SU-DHL-6 (cell line): ENCODE measurements around the gene UCK2.

ENCODE experiments used
- H2AFZ ChIP-seq: fragments of 200-600 bp; sonication (generic); 2 replicates; pipeline ENCODE4 v1.6.1; 2014; ENCODE audit warnings: low read depth, mild to moderate bottlenecking, moderate library complexity, mixed read lengths, antibody characterized with exemption, low read length; ENCODE audit not compliant: severe bottlenecking
- H3F3A ChIP-seq: fragments of 200-600 bp; shearing (Covaris generic); 2 replicates; pipeline ENCODE4 v1.6.0; 2016; ENCODE audit warnings: antibody characterized with exemption, mild to moderate bottlenecking; ENCODE audit not compliant: insufficient read depth
- H3K27ac ChIP-seq: fragments of 200-600 bp; sonication (generic); 2 replicates; pipeline ENCODE4 v1.5.1; 2016; ENCODE audit warnings: low read depth, mild to moderate bottlenecking, low read length, moderate library complexity, mixed read lengths
- H3K27me3 ChIP-seq: fragments of 200-600 bp; sonication (generic), shearing (Covaris generic); 2 replicates; pipeline ENCODE4 v1.6.0; 2014; ENCODE audit warnings: mild to moderate bottlenecking, low read length
- H3K36me3 ChIP-seq: fragments of 200-600 bp; sonication (generic); 2 replicates; pipeline ENCODE4 v1.6.1; 2014; ENCODE audit warnings: mild to moderate bottlenecking, low read length, mixed read lengths
- H3K4me2 ChIP-seq: fragments of 300-600, 200-600 bp; shearing (Covaris generic), sonication (generic); 2 replicates; pipeline ENCODE4 v1.6.0; 2014; ENCODE audit warnings: low read length, low read depth, mild to moderate bottlenecking; ENCODE audit not compliant: poor library complexity, severe bottlenecking
- H3K4me3 ChIP-seq: fragments of 200-600 bp; sonication (generic); 2 replicates; pipeline ENCODE4 v1.5.1; 2014; ENCODE audit warnings: antibody characterized with exemption, low read length, mild to moderate bottlenecking, mixed read lengths; ENCODE audit not compliant: insufficient read depth, poor library complexity, severe bottlenecking
- H3K79me2 ChIP-seq: fragments of 200-600 bp; sonication (generic); 2 replicates; pipeline ENCODE4 v1.6.1; 2014; ENCODE audit warnings: mild to moderate bottlenecking, low read length, moderate library complexity; ENCODE audit not compliant: insufficient read depth
- H3K9ac ChIP-seq: fragments of 200-600 bp; sonication (generic); 2 replicates; pipeline ENCODE4 v1.7.0; 2014; ENCODE audit warnings: mild to moderate bottlenecking, low read length
- H3K9me2 ChIP-seq: fragments of 200-600 bp; sonication (generic); replicated peaks from 2 replicates; pipeline ENCODE4 v1.6.1; 2014; ENCODE audit warnings: low read length; ENCODE audit not compliant: insufficient read depth
- H3K9me3 ChIP-seq: fragments of 200-600 bp; sonication (generic); 2 replicates; pipeline ENCODE4 v1.6.1; 2014; ENCODE audit warnings: low read length, mixed read lengths; ENCODE audit not compliant: insufficient read depth
- H4K20me1 ChIP-seq: fragments of 200-600 bp; sonication (generic); 2 replicates; pipeline ENCODE4 v1.6.1; 2014; ENCODE audit warnings: low read depth, mild to moderate bottlenecking, antibody characterized with exemption, low read length, moderate library complexity, mixed read lengths
- EZH2phosphoT487 ChIP-seq: fragments of 200-600 bp; sonication (generic), shearing (Covaris generic); conservative IDR thresholded peaks from 2 replicates; pipeline ENCODE4 v1.6.1; 2018; ENCODE audit warnings: mild to moderate bottlenecking, antibody characterized with exemption, low read length, moderate library complexity, mixed read lengths
- TF ChIP-seq, protein P1 (sequence below): fragments of 200-600 bp; sonication (generic); IDR thresholded peaks from one replicate; pipeline ENCODE4 v1.5.1; 2017; ENCODE audit warnings: antibody characterized with exemption, mild to moderate bottlenecking, low read length, moderate library complexity; ENCODE audit not compliant: insufficient read depth, poor library complexity, severe bottlenecking

Gene UCK2

DNA sequence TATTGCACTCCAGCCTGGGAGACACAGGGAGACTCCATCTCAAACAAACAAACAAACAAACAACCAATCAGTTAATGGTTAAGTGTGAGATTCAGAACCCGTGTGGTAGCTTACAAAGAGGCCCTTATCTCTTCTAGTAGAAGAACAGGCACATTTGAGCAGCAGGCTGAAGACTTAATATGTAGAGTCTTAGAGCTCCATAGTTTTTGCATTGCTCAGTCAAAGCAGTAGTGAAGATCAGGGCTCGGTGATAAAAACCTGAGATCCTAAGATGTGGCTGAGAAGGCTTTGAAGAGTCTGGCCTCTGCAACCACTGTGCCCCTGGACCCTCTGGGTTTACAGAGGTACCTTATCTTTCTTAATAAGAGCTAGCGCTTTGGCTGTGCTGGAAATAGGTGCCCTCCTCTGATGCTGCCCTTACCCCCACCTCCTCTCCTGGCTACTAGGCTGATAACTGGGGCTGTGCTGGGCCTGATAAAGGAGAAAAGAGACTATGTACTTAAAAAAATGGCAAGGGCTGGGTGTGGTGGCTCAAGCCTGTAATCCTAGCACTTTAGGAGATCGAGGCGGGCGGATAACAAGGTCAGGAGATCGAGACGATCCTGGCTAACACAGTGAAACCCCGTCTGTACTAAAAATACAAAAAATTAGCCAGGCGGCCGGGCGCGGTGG is 10.5 kb upstream of the UCK2 start:
- no peaks in the 10 kb centered on the region for H3K27me3 ChIP-seq
- no peaks in the 10 kb centered on the region for H3F3A ChIP-seq
- no peak overlapping the region for H3K27ac ChIP-seq
- H3K36me3 ChIP-seq, result no peaks in the 10 kb centered on the region
- H3K9me3 ChIP-seq, result no peaks in the 10 kb centered on the region
- no peaks in the 10 kb centered on the region for H3K79me2 ChIP-seq
- H3K9me2 ChIP-seq, result no peaks in the 10 kb centered on the region
- no peak for TF ChIP-seq EZH2phosphoT487
- TF ChIP-seq, protein P1, sequence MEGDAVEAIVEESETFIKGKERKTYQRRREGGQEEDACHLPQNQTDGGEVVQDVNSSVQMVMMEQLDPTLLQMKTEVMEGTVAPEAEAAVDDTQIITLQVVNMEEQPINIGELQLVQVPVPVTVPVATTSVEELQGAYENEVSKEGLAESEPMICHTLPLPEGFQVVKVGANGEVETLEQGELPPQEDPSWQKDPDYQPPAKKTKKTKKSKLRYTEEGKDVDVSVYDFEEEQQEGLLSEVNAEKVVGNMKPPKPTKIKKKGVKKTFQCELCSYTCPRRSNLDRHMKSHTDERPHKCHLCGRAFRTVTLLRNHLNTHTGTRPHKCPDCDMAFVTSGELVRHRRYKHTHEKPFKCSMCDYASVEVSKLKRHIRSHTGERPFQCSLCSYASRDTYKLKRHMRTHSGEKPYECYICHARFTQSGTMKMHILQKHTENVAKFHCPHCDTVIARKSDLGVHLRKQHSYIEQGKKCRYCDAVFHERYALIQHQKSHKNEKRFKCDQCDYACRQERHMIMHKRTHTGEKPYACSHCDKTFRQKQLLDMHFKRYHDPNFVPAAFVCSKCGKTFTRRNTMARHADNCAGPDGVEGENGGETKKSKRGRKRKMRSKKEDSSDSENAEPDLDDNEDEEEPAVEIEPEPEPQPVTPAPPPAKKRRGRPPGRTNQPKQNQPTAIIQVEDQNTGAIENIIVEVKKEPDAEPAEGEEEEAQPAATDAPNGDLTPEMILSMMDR, result no peak
- no peak overlapping the region for H2AFZ ChIP-seq
- H3K4me3 ChIP-seq, result no peak overlapping the region
- no peak overlapping the region for H3K4me2 ChIP-seq
- no peak overlapping the region for H3K9ac ChIP-seq
- H4K20me1 ChIP-seq, result no peaks in the 10 kb centered on the region

DNA sequence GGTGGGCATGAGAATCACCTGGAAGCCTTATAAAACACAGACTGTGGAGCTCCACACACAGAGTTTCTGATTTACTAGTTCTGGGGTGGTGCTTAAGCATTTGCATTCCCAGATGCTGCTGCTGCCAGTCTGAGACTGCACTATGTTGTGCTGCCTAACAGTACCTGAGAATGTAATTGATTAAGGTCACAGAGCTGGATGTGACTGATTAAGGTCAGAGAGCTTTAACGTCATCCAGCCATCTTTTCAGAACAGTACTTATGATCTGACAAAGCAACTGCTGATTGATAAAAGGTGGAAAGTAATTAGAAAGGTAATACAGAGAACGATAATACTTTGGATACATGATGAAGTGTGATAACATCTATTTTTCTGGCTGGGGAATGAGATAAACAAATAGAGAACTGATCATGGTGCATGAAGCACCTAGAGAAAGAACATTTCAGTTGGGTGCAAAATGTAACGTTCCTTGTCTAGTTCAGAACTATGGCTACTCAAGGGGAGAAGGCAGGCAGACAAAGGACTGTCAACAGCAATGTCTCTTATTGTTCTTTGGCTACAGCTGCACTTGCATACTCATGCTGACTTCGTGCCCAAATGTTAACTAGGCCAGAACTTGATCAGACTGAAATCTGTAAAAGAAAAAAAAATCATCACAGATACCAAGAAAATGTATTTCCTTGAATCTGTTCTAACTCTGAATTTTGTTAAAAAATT is 3.7 kb upstream of the UCK2 start:
- Histone ChIP-seq H3K36me3 (no peaks in the 10 kb centered on the region), H2AFZ (no peak overlapping the region), H3K9me3 (no peaks in the 10 kb centered on the region), H4K20me1 (no peaks in the 10 kb centered on the region), H3K27ac (no peak overlapping the region), H3K4me3 (no peak overlapping the region), H3K4me2 (no peak overlapping the region), H3K9me2 (no peaks in the 10 kb centered on the region), H3K79me2 (peaks cover 8% of the 10 kb centered on the region), H3K27me3 (no peaks in the 10 kb centered on the region), H3F3A (peaks cover 5% of the 10 kb centered on the region; the same call in 1 of the 2 replicates), H3K9ac (no peak overlapping the region)
- no peak for TF ChIP-seq EZH2phosphoT487
- TF ChIP-seq, protein P1, result no peak

DNA sequence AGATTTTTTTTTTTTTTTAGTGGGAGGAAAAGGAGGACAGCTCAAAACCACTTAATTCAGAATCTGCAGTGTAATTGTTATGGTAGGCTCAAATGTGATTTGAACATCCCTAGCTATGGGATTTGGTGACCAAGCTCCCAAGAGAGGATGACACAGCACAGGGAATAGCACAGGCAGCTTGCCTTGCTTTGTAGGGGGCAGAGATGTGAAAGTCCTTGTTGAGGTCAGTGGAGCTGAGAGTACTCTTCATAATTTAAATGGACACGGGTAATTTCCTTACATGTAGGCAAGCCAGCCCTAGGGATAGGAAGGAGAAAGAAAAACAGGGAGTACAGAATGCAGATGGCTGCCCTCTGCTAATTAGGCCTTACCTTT is 3.2 kb upstream of the UCK2 start:
- Histone ChIP-seq H3K9ac (no peak overlapping the region), H3K27ac (no peak overlapping the region), H3K9me3 (no peaks in the 10 kb centered on the region), H3K79me2 (peaks cover 14% of the 10 kb centered on the region), H4K20me1 (no peaks in the 10 kb centered on the region), H2AFZ (no peak overlapping the region), H3K27me3 (no peaks in the 10 kb centered on the region), H3K4me2 (no peak overlapping the region), H3K9me2 (no peaks in the 10 kb centered on the region), H3K36me3 (no peaks in the 10 kb centered on the region), H3K4me3 (no peak overlapping the region), H3F3A (peaks cover 5% of the 10 kb centered on the region; the same call in 1 of the 2 replicates)
- TF ChIP-seq, protein P1, result no peak
- no peak for TF ChIP-seq EZH2phosphoT487
